ENCODE measurements around the gene BOD1.

- TF ChIP-seq CTCF (IDR thresholded peaks at IDR 0.05) = no peak
- TF ChIP-seq POLR2A (IDR thresholded peaks at IDR 0.05) = no peak
Observed at GRCh38 chr5:173592050-173592669, 24.3 kb downstream of the BOD1 start.
